CD4-positive, alpha-beta T cell (primary cell): ENCODE results near the gene STMN3. TPM values are rescaled to one million over a fixed set of nuclear protein-coding genes. Genes with fewer than 3 reads are reported as not detected.

Experiments
- ATAC-seq: fragments of 200-7000 bp; cut with Tn5 transposase; one replicate; pipeline ENCODE4 v1.10.0; 2022; ENCODE audit warnings: mild to moderate bottlenecking; ENCODE audit not compliant: poor library complexity
- CTCF ChIA-PET: fragments of 350-600 bp; sonication (Branson Sonifier 250); formaldehyde crosslinking; loops from one replicate; lab custom pipeline; 2021; ENCODE audit warnings: antibody characterized with exemption, inconsistent platforms; lab: Charles Lee
- POLR2A ChIA-PET: fragments of 350-600 bp; sonication (Branson Sonifier 250); formaldehyde crosslinking; loops from one replicate; lab custom pipeline; 2021; ENCODE audit warnings: antibody characterized with exemption, inconsistent platforms; lab: Charles Lee
- DNase-seq, 14 experiments: peaks; one replicate each; pipeline ENCODE4 v3.0.0-alpha.2; 2013 to 2020; ENCODE audit warnings: mixed read lengths in 2 of 14
- H3K27ac ChIP-seq, 2 donors: one replicate each; pipeline versions ENCODE4 v1.5.1 to v1.7.0; 2013; ENCODE audit warnings: low read length in 2 of 2, low read depth in 1 of 2, mild to moderate bottlenecking in 1 of 2
- H3K27me3 ChIP-seq, 2 experiments: 1 replicate in 1 of 2; 2 replicates in 1 of 2; pipeline versions ENCODE4 v1.6.1 to v1.7.0; 2013; ENCODE audit warnings: low read length in 2 of 2, control low read depth in 1 of 2, mild to moderate bottlenecking in 1 of 2, moderate library complexity in 1 of 2; ENCODE audit not compliant: insufficient read depth in 2 of 2, control insufficient read depth in 1 of 2
- H3K36me3 ChIP-seq: one replicate; pipeline ENCODE4 v1.6.1; 2013; ENCODE audit warnings: low read length, control low read depth; ENCODE audit not compliant: insufficient read depth
- H3K4me1 ChIP-seq: one replicate; pipeline ENCODE4 v1.6.1; 2013; ENCODE audit warnings: low read length, control low read depth; ENCODE audit not compliant: insufficient read depth
- H3K4me3 ChIP-seq: one replicate; pipeline ENCODE4 v1.5.1; 2013; ENCODE audit warnings: mild to moderate bottlenecking, low read length, moderate library complexity
- H3K9me3 ChIP-seq, 2 experiments: 1 replicate in 1 of 2; 2 replicates in 1 of 2; pipeline versions ENCODE4 v1.6.1 to v1.7.0; 2013; ENCODE audit warnings: low read length in 2 of 2, mild to moderate bottlenecking in 2 of 2, control low read depth in 1 of 2, moderate library complexity in 1 of 2; ENCODE audit not compliant: control insufficient read depth in 1 of 2, insufficient read depth in 1 of 2
- H3K27ac Mint-ChIP-seq: one replicate; pipeline ENCODE4 v1.8.0; 2020; ENCODE audit warnings: mixed read lengths
- H3K27me3 Mint-ChIP-seq: one replicate; pipeline ENCODE4 v1.8.0; 2021; ENCODE audit warnings: mixed read lengths
- H3K36me3 Mint-ChIP-seq: one replicate; pipeline ENCODE4 v1.8.0; 2021; ENCODE audit warnings: low read depth, mixed read lengths
- H3K4me1 Mint-ChIP-seq: one replicate; pipeline ENCODE4 v1.8.0; 2021; ENCODE audit warnings: low read depth, mixed read lengths
- H3K4me3 Mint-ChIP-seq: one replicate; pipeline ENCODE4 v1.8.0; 2020; ENCODE audit warnings: mild to moderate bottlenecking, mixed read lengths
- H3K9me3 Mint-ChIP-seq: one replicate; pipeline ENCODE4 v1.8.0; 2020; ENCODE audit warnings: mixed read lengths
- intact Hi-C, 2 experiments: fragments of 100-400 bp; cut with DNase I in 1 of 2; cut with micrococcal nuclease in 1 of 2; formaldehyde crosslinking; loops; one replicate each; pipeline versions ENCODE4 v1.15.1 to v1.9.0; 2023 to 2025; cut with DNase I, micrococcal nuclease
- total RNA-seq, 174 experiments: library from RNA in 2 of 174; stranded (reverse) in 2 of 174; gene quantifications; one replicate each; pipeline ENCODE4 v1.2.3 and lab custom pipeline; 2021 to 2026
- TF ChIP-seq, protein P1 (sequence below): fragments of 200-600 bp; IDR thresholded peaks from one replicate; pipeline ENCODE4 v1.8.0; 2022; ENCODE audit warnings: antibody characterized with exemption, mild to moderate bottlenecking

The STMN3 gene
- total RNA-seq, 2 experiments from 2014 or later, result 122 to 127 TPM

DNA sequence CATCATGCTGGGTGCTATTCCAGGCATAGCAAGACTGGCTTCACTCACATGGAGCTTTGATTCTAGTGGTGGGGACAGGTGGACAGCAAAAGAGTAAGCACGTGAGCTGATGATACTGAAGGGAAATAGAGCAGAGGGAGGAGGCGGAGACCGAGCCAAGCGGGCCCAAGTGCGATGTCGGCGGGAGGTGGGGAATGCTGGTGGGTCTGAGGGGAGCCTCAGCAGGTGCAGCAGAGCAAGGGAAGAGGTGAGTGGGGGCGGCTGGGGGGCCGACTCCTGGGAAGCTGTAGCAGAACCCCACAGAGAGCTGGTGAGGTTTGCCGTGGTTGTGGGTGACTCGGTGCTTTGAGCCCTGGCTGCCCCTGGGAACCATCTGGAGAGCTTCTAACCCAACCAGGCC is 15.1 kb upstream of the STMN3 start:
- Mint-ChIP-seq H3K4me3 (no peak overlapping the region), H3K27me3 (no peaks in the 10 kb centered on the region), H3K36me3 (peaks cover 24% of the 10 kb centered on the region), H3K9me3 (no peaks in the 10 kb centered on the region), H3K4me1 (no peaks in the 10 kb centered on the region), H3K27ac (no peak overlapping the region)
- ATAC-seq (no peak), DNase-seq (no peak)
- intact Hi-C loops, result no loop called here
- Histone ChIP-seq H3K36me3 (peaks cover 23% of the 10 kb centered on the region), H3K27me3 (no peaks in the 10 kb centered on the region), H3K27ac (no peak overlapping the region), H3K4me1 (no peaks in the 10 kb centered on the region), H3K4me3 (no peak overlapping the region), H3K9me3 (no peaks in the 10 kb centered on the region)
- TF ChIP-seq, protein P1, sequence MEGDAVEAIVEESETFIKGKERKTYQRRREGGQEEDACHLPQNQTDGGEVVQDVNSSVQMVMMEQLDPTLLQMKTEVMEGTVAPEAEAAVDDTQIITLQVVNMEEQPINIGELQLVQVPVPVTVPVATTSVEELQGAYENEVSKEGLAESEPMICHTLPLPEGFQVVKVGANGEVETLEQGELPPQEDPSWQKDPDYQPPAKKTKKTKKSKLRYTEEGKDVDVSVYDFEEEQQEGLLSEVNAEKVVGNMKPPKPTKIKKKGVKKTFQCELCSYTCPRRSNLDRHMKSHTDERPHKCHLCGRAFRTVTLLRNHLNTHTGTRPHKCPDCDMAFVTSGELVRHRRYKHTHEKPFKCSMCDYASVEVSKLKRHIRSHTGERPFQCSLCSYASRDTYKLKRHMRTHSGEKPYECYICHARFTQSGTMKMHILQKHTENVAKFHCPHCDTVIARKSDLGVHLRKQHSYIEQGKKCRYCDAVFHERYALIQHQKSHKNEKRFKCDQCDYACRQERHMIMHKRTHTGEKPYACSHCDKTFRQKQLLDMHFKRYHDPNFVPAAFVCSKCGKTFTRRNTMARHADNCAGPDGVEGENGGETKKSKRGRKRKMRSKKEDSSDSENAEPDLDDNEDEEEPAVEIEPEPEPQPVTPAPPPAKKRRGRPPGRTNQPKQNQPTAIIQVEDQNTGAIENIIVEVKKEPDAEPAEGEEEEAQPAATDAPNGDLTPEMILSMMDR, result no peak
- CTCF ChIA-PET, result no interaction called here
- POLR2A ChIA-PET, result no interaction called here

DNA sequence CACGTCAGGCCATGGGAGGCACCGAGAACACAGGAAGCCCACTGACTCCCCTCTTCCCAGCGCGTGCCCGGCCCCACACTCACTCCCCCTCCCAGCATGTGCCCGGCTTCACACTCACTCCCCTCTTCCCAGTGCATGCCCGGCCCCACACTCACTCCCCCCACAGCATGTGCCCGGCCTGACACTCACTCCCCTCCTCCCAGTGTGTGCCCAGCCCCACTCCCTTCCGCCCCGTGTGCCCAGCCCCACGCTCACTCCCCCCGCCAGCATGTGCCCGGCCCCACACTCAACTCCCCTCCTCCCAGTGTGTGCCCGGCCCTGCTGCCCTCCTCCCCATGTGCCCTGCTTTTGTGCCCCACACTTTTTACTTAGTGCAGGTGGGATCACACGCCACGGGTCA is 14.6 kb upstream of the STMN3 start:
- Mint-ChIP-seq H3K9me3 (no peaks in the 10 kb centered on the region), H3K27me3 (no peaks in the 10 kb centered on the region), H3K36me3 (peaks cover 24% of the 10 kb centered on the region), H3K27ac (no peak overlapping the region), H3K4me1 (no peaks in the 10 kb centered on the region), H3K4me3 (no peak overlapping the region)
- Histone ChIP-seq H3K27ac (no peak overlapping the region), H3K9me3 (no peaks in the 10 kb centered on the region), H3K4me3 (no peak overlapping the region), H3K27me3 (no peaks in the 10 kb centered on the region), H3K36me3 (peaks cover 28% of the 10 kb centered on the region), H3K4me1 (no peaks in the 10 kb centered on the region)
- DNase-seq, result no peak
- ATAC-seq, result no peak
- ChIA-PET CTCF (no interaction called here), POLR2A (no interaction called here)
- intact Hi-C loops, result no loop called here
- TF ChIP-seq, protein P1, result no peak

DNA sequence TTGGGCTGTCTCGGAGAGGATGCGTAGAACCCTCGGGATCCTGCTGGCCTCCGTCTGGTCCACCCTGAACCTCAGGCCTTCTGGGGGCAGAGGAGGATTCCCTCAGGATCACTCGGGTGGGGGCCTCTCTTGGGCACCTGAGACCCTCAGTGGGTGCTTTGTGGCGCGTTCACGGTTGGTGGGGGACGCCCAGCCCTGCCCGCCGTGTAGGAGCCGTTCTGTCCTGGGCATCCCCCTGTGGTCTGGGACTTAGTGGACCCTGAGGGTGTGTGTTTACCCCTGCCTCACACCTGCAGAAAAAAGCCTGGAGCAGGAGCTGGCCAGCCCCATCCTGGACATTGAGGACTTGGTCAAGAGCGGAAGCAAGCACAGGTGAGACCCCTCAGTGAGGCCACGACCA is 12.5 kb upstream of the STMN3 start:
- H3K27me3 ChIP-seq, result no peaks in the 10 kb centered on the region
- H3K27ac Mint-ChIP-seq, result no peak overlapping the region
- CTCF ChIA-PET, result no interaction called here

More for the DNA sequence above, 12.5 kb upstream of the STMN3 start:
- Histone ChIP-seq H3K4me1 (no peaks in the 10 kb centered on the region), H3K27ac (no peak overlapping the region), H3K36me3 (peaks cover 38% of the 10 kb centered on the region), H3K9me3 (no peaks in the 10 kb centered on the region), H3K4me3 (no peak overlapping the region)
- POLR2A ChIA-PET, result no interaction called here
- Mint-ChIP-seq H3K9me3 (no peaks in the 10 kb centered on the region), H3K36me3 (peaks cover 24% of the 10 kb centered on the region), H3K27me3 (no peaks in the 10 kb centered on the region), H3K4me3 (no peak overlapping the region), H3K4me1 (peaks cover 1% of the 10 kb centered on the region)
- DNase-seq (no peak), ATAC-seq (no peak)
- TF ChIP-seq, protein P1, result no peak
- intact Hi-C loops, result no loop called here
